Measurements from ENCODE around the gene GRK5. TPM values are rescaled to one million over a fixed set of nuclear protein-coding genes. Genes with fewer than 3 reads are reported as not detected.

The GRK5 gene
- total and polyA plus RNA-seq, 7 donors: 7.9 to 32.4 (median 19.8) TPM

GRCh38 chr10:119251315-119251708 is 43.9 kb downstream of the GRK5 start:
- no peaks in the 10 kb centered on the region for H3K27me3 ChIP-seq
- WGBS, 2 donors: 78% methylated on average over 7 of the region's 7 CpGs
- no peaks in the 10 kb centered on the region for H3K9me3 ChIP-seq
- intact Hi-C loops (cut with DNase I): loop anchor here (1.0 to 5.0 kb wide), 2 partner anchors 42 to 51 kb away; no protein-coding TSS in a partner anchor
- H3K4me1 ChIP-seq: peaks cover 0 to 87% (median 82%) of the 10 kb centered on the region in 4 donors
- no peak overlapping the region for H3K4me3 ChIP-seq
- H3K27ac ChIP-seq: peak overlapping the region; percentile 83 to 94 (median 87)
- peak; percentile 88 for DNase-seq
- TF ChIP-seq EP300 (IDR thresholded peaks at IDR 0.05): peak in 3 of 4 donors; percentile 20 to 73 (median 24)
- TF ChIP-seq POLR2A (IDR thresholded peaks at IDR 0.05): no peak
- no peak for TF ChIP-seq CTCF (IDR thresholded peaks at IDR 0.05)
- peak; percentile 42 to 93 (median 90) for TF ChIP-seq POLR2AphosphoS5 (IDR thresholded peaks at IDR 0.05)
- H3K36me3 ChIP-seq: no peaks in the 10 kb centered on the region

- Histone ChIP-seq H3K4me3 (no peak overlapping the region), H3K27me3 (no peaks in the 10 kb centered on the region), H3K4me1 (peaks cover 0 to 81% (median 74%) of the 10 kb centered on the region in 4 donors), H3K36me3 (no peaks in the 10 kb centered on the region), H3K27ac (peak overlapping the region; percentile 83 to 94 (median 87)), H3K9me3 (no peaks in the 10 kb centered on the region)
- intact Hi-C loops (cut with DNase I): loop anchor here (5.0 kb wide), 1 partner anchor 50 kb away; no protein-coding TSS in a partner anchor
- DNase-seq: no peak
- peak in 2 of 4 experiments; percentile 42 to 52 for TF ChIP-seq CTCF (IDR thresholded peaks at IDR 0.05)
- no peak for TF ChIP-seq EP300 (IDR thresholded peaks at IDR 0.05)
- no peak for TF ChIP-seq POLR2AphosphoS5 (IDR thresholded peaks at IDR 0.05)
- WGBS, 2 donors: 82 to 86% methylated on average over 8 of the region's 8 CpGs
Measured at GRCh38 chr10:119252051-119252465, 44.7 kb downstream of the GRK5 start.

- DNase-seq: no peak
- Histone ChIP-seq H3K27ac (peak overlapping the region; percentile 83 to 94 (median 87)), H3K4me3 (no peak overlapping the region), H3K9me3 (no peaks in the 10 kb centered on the region), H3K36me3 (no peaks in the 10 kb centered on the region), H3K4me1 (peaks cover 0 to 76% (median 70%) of the 10 kb centered on the region in 4 donors), H3K27me3 (no peaks in the 10 kb centered on the region)
- 80 to 84% methylated on average over 10 of the region's 10 CpGs for WGBS, 2 donors
- intact Hi-C loops (cut with DNase I): loop anchor here (5.0 kb wide), 1 partner anchor 50 kb away; no protein-coding TSS in a partner anchor
- TF ChIP-seq POLR2AphosphoS5 (IDR thresholded peaks at IDR 0.05) (no peak), CTCF (IDR thresholded peaks at IDR 0.05) (no peak), POLR2A (IDR thresholded peaks at IDR 0.05) (no peak), EP300 (IDR thresholded peaks at IDR 0.05) (no peak)
Measured at GRCh38 chr10:119252470-119253151, 45.2 kb downstream of the GRK5 start.

- H3K27me3 ChIP-seq: no peaks in the 10 kb centered on the region
- H3K4me1 ChIP-seq: peaks cover 0 to 81% (median 71%) of the 10 kb centered on the region in 4 donors
- H3K27ac ChIP-seq: peak overlapping the region; percentile 83 to 94 (median 87)
- H3K36me3 ChIP-seq: no peaks in the 10 kb centered on the region
- H3K9me3 ChIP-seq: no peaks in the 10 kb centered on the region
- TF ChIP-seq POLR2A (IDR thresholded peaks at IDR 0.05): no peak
- peak in 3 of 4 donors; percentile 26 to 51 (median 28) for TF ChIP-seq EP300 (IDR thresholded peaks at IDR 0.05)
- peak; percentile 40 to 80 (median 60) for TF ChIP-seq POLR2AphosphoS5 (IDR thresholded peaks at IDR 0.05)
- DNase-seq: peak; percentile 92
- WGBS, 2 donors: 72% methylated on average over 16 of the region's 16 CpGs
- intact Hi-C loops (cut with DNase I): loop anchor here (5.0 kb wide), 1 partner anchor 49 kb away; no protein-coding TSS in a partner anchor
- H3K4me3 ChIP-seq: no peak overlapping the region
Measured at GRCh38 chr10:119253433-119254174, 46.2 kb downstream of the GRK5 start.

- no peaks in the 10 kb centered on the region for H3K27me3 ChIP-seq
- TF ChIP-seq EP300 (IDR thresholded peaks at IDR 0.05): no peak
- no peak for TF ChIP-seq POLR2A (IDR thresholded peaks at IDR 0.05)
- TF ChIP-seq CTCF (IDR thresholded peaks at IDR 0.05): no peak
- no peak for TF ChIP-seq POLR2AphosphoS5 (IDR thresholded peaks at IDR 0.05)
- peak overlapping the region; percentile 83 to 94 (median 87) for H3K27ac ChIP-seq
- 59 to 77% methylated on average over 3 of the region's 3 CpGs for WGBS, 2 donors
- H3K36me3 ChIP-seq: no peaks in the 10 kb centered on the region
- intact Hi-C loops (cut with DNase I): loop anchor here (5.0 kb wide), 1 partner anchor 48 kb away; no protein-coding TSS in a partner anchor
- peaks cover 0 to 83% (median 72%) of the 10 kb centered on the region in 4 donors for H3K4me1 ChIP-seq
- no peak overlapping the region for H3K4me3 ChIP-seq
- no peak for DNase-seq
- no peaks in the 10 kb centered on the region for H3K9me3 ChIP-seq
Measured at GRCh38 chr10:119254335-119254734, 47.0 kb downstream of the GRK5 start.

Data from sigmoid colon (tissue), 7 donors.